Tibial artery (tissue), 4 donors: ENCODE data around the gene TLX2.
A peak's percentile ranks its signal among the peaks of the same experiment; 100 is the strongest.

Source experiments
- DNase-seq, 2 donors: peaks; one replicate each; pipeline ENCODE4 v3.0.0-alpha.2; 2019
- H3K27ac ChIP-seq, 2 donors: fragments of 200-600 bp; sonication (generic) in 1 of 2; 1 replicate in 1 of 2; 2 replicates in 1 of 2; pipeline ENCODE4 v1.5.1; 2018 to 2019; ENCODE audit warnings: mild to moderate bottlenecking in 1 of 2
- H3K27me3 ChIP-seq, 2 donors: fragments of 200-600 bp; sonication (generic) in 1 of 2; one replicate each; pipeline versions ENCODE4 v1.5.1 to v1.6.0; 2016 to 2019
- H3K36me3 ChIP-seq, 3 donors: fragments of 200-600 bp; sonication (generic) in 2 of 3; one replicate each; pipeline ENCODE4 v1.5.1; 2016 to 2019; ENCODE audit warnings: mild to moderate bottlenecking in 2 of 3
- H3K4me1 ChIP-seq, 4 donors: fragments of 200-600 bp; sonication (generic) in 2 of 4; 1 replicate in 3 of 4; 2 replicates in 1 of 4; pipeline ENCODE4 v1.5.1; 2016 to 2019
- H3K4me3 ChIP-seq, 2 donors: fragments of 200-600 bp; sonication (generic) in 1 of 2; 1 replicate in 1 of 2; 2 replicates in 1 of 2; pipeline ENCODE4 v1.5.1; 2018 to 2019; ENCODE audit warnings: mild to moderate bottlenecking in 2 of 2
- H3K9me3 ChIP-seq, 3 donors: fragments of 200-600 bp; sonication (generic) in 1 of 3; one replicate each; pipeline ENCODE4 v1.5.1; 2016 to 2019
- CTCF ChIP-seq, 2 experiments: fragments of 200-600 bp in 1 of 2; fragments of 450-650 bp in 1 of 2; IDR thresholded peaks; one replicate each; pipeline ENCODE4 v1.5.1; 2017 to 2019; ENCODE audit warnings: antibody characterized with exemption in 2 of 2, mild to moderate bottlenecking in 1 of 2, moderate library complexity in 1 of 2
- intact Hi-C: fragments of 100-400 bp; cut with DNase I; formaldehyde crosslinking; loops from one replicate; pipeline ENCODE4 v1.15.0; 2023; ENCODE audit warnings: low total_unique reads

The TLX2 gene

GRCh38 chr2:74548285-74548899, 34.1 kb downstream of the TLX2 start:
- TF ChIP-seq CTCF (IDR thresholded peaks at IDR 0.05) = no peak
- peaks cover 0 to 29% (median 22%) of the 10 kb centered on the region in 4 donors for H3K4me1 ChIP-seq
- H3K27ac ChIP-seq = peak overlapping the region; percentile 63 to 77
- H3K36me3 ChIP-seq = no peaks in the 10 kb centered on the region
- no peaks in the 10 kb centered on the region for H3K9me3 ChIP-seq
- intact Hi-C loops = no loop called here
- peak overlapping the region; percentile 52 to 65 for H3K4me3 ChIP-seq
- no peaks in the 10 kb centered on the region for H3K27me3 ChIP-seq
- no peak for DNase-seq

GRCh38 chr2:74548900-74549826, 34.9 kb downstream of the TLX2 start:
- intact Hi-C loops = no loop called here
- Histone ChIP-seq H3K27me3 (no peaks in the 10 kb centered on the region), H3K9me3 (no peaks in the 10 kb centered on the region), H3K36me3 (no peaks in the 10 kb centered on the region), H3K27ac (peak overlapping the region; percentile 63 to 77), H3K4me3 (peak overlapping the region; percentile 52 to 65), H3K4me1 (peaks cover 0 to 33% (median 26%) of the 10 kb centered on the region in 4 donors)
- no peak for TF ChIP-seq CTCF (IDR thresholded peaks at IDR 0.05)
- DNase-seq = peak; percentile 65 to 83

GRCh38 chr2:74550231-74550630, 36.0 kb downstream of the TLX2 start:
- Histone ChIP-seq H3K27me3 (no peaks in the 10 kb centered on the region), H3K27ac (no peak overlapping the region), H3K9me3 (no peaks in the 10 kb centered on the region), H3K36me3 (no peaks in the 10 kb centered on the region), H3K4me1 (peaks cover 0 to 33% (median 27%) of the 10 kb centered on the region in 4 donors), H3K4me3 (no peak overlapping the region)
- intact Hi-C loops = loop anchor here (5.0 kb wide), 1 partner anchor 37 kb away; no protein-coding TSS in a partner anchor
- no peak for DNase-seq
- TF ChIP-seq CTCF (IDR thresholded peaks at IDR 0.05) = no peak

GRCh38 chr2:74551530-74551929, 37.3 kb downstream of the TLX2 start:
- Histone ChIP-seq H3K4me3 (no peak overlapping the region), H3K27ac (no peak overlapping the region), H3K27me3 (no peaks in the 10 kb centered on the region), H3K9me3 (no peaks in the 10 kb centered on the region), H3K4me1 (peaks cover 0 to 37% (median 30%) of the 10 kb centered on the region in 4 donors), H3K36me3 (peaks cover 0 to 4% (median 0%) of the 10 kb centered on the region in 3 donors)
- intact Hi-C loops = loop anchor here (5.0 kb wide), 1 partner anchor 36 kb away; no protein-coding TSS in a partner anchor
- TF ChIP-seq CTCF (IDR thresholded peaks at IDR 0.05) = no peak
- DNase-seq = no peak

GRCh38 chr2:74551942-74552913, 38.0 kb downstream of the TLX2 start:
- Histone ChIP-seq H3K27ac (peak overlapping the region; percentile 84 to 91), H3K4me3 (no peak overlapping the region), H3K27me3 (no peaks in the 10 kb centered on the region), H3K9me3 (no peaks in the 10 kb centered on the region), H3K4me1 (peaks cover 0 to 37% (median 30%) of the 10 kb centered on the region in 4 donors), H3K36me3 (peaks cover 0 to 10% (median 0%) of the 10 kb centered on the region in 3 donors)
- DNase-seq = no peak
- intact Hi-C loops = loop anchor here (5.0 kb wide), 1 partner anchor 35 kb away; no protein-coding TSS in a partner anchor
- no peak for TF ChIP-seq CTCF (IDR thresholded peaks at IDR 0.05)
